ENCODE results near the gene RNF144A. TPM values are rescaled to one million over a fixed set of nuclear protein-coding genes. Genes with fewer than 3 reads are reported as not detected.

Gene RNF144A
- total and polyA plus RNA-seq, 2 of the 13 experiments (the other 11 are each of a cell fraction or from before 2014, with no cell fraction given) = 13.9 to 16.5 TPM

DNA sequence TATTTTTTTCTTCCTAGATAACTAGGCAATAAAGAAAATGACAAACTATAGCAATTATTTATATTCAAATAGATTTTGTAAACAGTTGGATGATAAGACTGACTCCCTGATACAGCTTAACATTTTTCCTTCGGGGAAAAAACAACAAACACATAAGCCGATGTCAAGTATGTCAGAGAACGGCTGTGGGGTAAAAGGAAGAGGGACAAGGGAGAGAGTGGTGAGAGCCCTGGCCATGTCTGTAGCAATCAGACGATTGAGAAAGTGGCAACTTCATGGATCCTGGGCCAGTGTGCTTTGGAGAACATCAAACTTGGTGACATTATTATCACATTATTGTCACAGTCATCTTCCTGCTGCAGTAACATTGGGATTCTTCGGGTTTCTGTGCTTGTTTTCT, 65.2 kb downstream of the RNF144A start:
- Histone ChIP-seq H3K4me3 (replicated peaks in 1 of 3; ENCODE audit: insufficient read depth in 1 of 3, low read depth in 2 of 3, low read length in 3 of 3) (no peak overlapping the region), H3K27ac (ENCODE audit: extremely low read length, insufficient read depth, low read length) (no peak overlapping the region), H3K9ac (ENCODE audit: insufficient read depth, low read depth, low read length) (no peak overlapping the region), H2AFZ (ENCODE audit: low read length) (no peak overlapping the region), H3K79me2 (ENCODE audit: insufficient read depth, low read length) (no peaks in the 10 kb centered on the region), H4K20me1 (ENCODE audit: insufficient read depth, low read length) (no peaks in the 10 kb centered on the region), H3K4me1 (ENCODE audit: insufficient read depth, low read length) (peaks cover 19% of the 10 kb centered on the region), H3K36me3 (replicated peaks in 1 of 2; ENCODE audit: control insufficient read depth in 1 of 2, insufficient read depth in 2 of 2, low read length in 2 of 2) (no peaks in the 10 kb centered on the region; a peak in 1 of 5 replicates), H3K27me3 (ENCODE audit: control insufficient read depth in 1 of 2, insufficient read depth in 2 of 2, low read length in 2 of 2) (no peaks in the 10 kb centered on the region), H3K4me2 (ENCODE audit: low read depth, low read length) (no peak overlapping the region), H3K9me3 (ENCODE audit: low read length) (peaks cover 4% of the 10 kb centered on the region; the same call in 1 of the 2 replicates)
- intact Hi-C loops (cut with micrococcal nuclease; ENCODE audit: unreplicated experiment) (no loop called here), in situ Hi-C loops (cut with HindIII; ENCODE audit: extremely low pct_ligation_motif_present, low pct_unique_long_range_greater_than_20kb) (no loop called here)
- WGBS (ENCODE audit: low lambda C conversion rate) = 83% methylated on average over 5 of the region's 5 CpGs
- TF ChIP-seq SIN3B (IDR thresholded peaks at IDR 0.05; ENCODE audit: low read length) = no peak
- TF ChIP-seq GATAD2A (CRISPR knock-in tag; IDR thresholded peaks at IDR 0.05) = no peak
- TF ChIP-seq, protein P1, sequence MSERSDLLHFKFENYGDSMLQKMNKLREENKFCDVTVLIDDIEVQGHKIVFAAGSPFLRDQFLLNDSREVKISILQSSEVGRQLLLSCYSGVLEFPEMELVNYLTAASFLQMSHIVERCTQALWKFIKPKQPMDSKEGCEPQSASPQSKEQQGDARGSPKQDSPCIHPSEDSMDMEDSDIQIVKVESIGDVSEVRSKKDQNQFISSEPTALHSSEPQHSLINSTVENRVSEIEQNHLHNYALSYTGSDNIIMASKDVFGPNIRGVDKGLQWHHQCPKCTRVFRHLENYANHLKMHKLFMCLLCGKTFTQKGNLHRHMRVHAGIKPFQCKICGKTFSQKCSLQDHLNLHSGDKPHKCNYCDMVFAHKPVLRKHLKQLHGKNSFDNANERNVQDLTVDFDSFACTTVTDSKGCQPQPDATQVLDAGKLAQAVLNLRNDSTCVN (CRISPR knock-in tag; IDR thresholded peaks at IDR 0.05; ENCODE audit: borderline replicate concordance) = no peak
- TF ChIP-seq CREB1 (IDR thresholded peaks at IDR 0.05) = no peak
- no peak for TF ChIP-seq CREB1 (CRISPR knock-in tag; IDR thresholded peaks at IDR 0.05)
- no peak for TF ChIP-seq ZKSCAN8 (CRISPR knock-in tag; IDR thresholded peaks at IDR 0.05; ENCODE audit: borderline replicate concordance)
- TF ChIP-seq ZNF124 (CRISPR knock-in tag; IDR thresholded peaks at IDR 0.05) = no peak
- FAIRE-seq = no peak
- BruUV-seq (replicated peaks) = no TSS peak
- ATAC-seq = no peak
- ChIA-PET CTCF (ENCODE audit: low intra/inter-chr PET ratio, low total read pairs) (no interaction called here), POLR2A (no interaction called here)
- no peak for DNase-seq (ENCODE audit: low spot score)

DNA sequence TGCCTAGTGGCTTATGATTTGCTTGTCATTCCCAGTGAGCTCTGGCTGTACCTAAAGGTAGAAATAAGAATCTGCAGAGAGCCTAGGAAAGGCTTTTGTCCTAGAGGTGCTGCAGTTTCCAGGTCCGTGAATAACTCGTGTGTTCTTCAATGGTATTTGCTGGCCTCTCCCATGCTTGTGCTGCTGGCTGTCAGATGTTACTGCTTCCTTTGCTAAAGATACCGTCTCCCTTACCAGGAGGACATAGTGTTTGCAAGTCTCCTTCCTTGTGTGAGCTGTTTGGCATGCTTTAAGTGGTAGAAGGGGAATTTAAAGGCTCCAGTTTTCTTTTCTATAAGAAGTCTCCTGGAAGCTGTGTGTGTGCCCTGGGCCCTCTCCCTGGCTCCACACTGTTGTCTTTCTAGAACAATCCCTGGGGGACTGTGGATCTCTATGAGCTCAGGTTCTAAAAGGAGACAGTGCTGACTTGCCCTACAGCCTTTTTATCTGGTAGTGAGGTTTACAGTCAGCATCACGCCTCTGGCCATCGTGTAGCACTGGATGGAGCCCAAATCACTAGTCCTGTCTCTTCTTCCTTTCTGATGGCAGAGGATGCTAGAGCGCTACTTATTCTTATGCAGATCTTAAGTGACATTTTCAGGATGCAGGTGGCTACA, 65.8 kb downstream of the RNF144A start:
- Histone ChIP-seq H3K4me3 (replicated peaks in 1 of 3; ENCODE audit: insufficient read depth in 1 of 3, low read depth in 2 of 3, low read length in 3 of 3) (no peak overlapping the region), H2AFZ (ENCODE audit: low read length) (no peak overlapping the region), H3K9ac (ENCODE audit: insufficient read depth, low read depth, low read length) (no peak overlapping the region), H3K9me3 (ENCODE audit: low read length) (peaks cover 4% of the 10 kb centered on the region; the same call in 1 of the 2 replicates), H3K27ac (ENCODE audit: extremely low read length, insufficient read depth, low read length) (no peak overlapping the region), H3K36me3 (replicated peaks in 1 of 2; ENCODE audit: control insufficient read depth in 1 of 2, insufficient read depth in 2 of 2, low read length in 2 of 2) (no peaks in the 10 kb centered on the region), H3K27me3 (ENCODE audit: control insufficient read depth in 1 of 2, insufficient read depth in 2 of 2, low read length in 2 of 2) (no peaks in the 10 kb centered on the region), H3K79me2 (ENCODE audit: insufficient read depth, low read length) (no peaks in the 10 kb centered on the region), H3K4me1 (ENCODE audit: insufficient read depth, low read length) (peaks cover 19% of the 10 kb centered on the region), H4K20me1 (ENCODE audit: insufficient read depth, low read length) (no peaks in the 10 kb centered on the region), H3K4me2 (ENCODE audit: low read depth, low read length) (no peak overlapping the region)
- ChIA-PET CTCF (ENCODE audit: low intra/inter-chr PET ratio, low total read pairs) (no interaction called here), POLR2A (no interaction called here)
- DNase-seq (ENCODE audit: low spot score) (no peak), FAIRE-seq (no peak), ATAC-seq (no peak)
- BruUV-seq (replicated peaks) = no TSS peak
- in situ Hi-C loops (cut with HindIII; ENCODE audit: extremely low pct_ligation_motif_present, low pct_unique_long_range_greater_than_20kb) (no loop called here), intact Hi-C loops (cut with micrococcal nuclease; ENCODE audit: unreplicated experiment) (no loop called here)
- 92% methylated on average over 6 of the region's 6 CpGs for WGBS (ENCODE audit: low lambda C conversion rate)
- no peak for TF ChIP-seq ZBTB38 (CRISPR knock-in tag; IDR thresholded peaks at IDR 0.05)
- TF ChIP-seq, protein P2, sequence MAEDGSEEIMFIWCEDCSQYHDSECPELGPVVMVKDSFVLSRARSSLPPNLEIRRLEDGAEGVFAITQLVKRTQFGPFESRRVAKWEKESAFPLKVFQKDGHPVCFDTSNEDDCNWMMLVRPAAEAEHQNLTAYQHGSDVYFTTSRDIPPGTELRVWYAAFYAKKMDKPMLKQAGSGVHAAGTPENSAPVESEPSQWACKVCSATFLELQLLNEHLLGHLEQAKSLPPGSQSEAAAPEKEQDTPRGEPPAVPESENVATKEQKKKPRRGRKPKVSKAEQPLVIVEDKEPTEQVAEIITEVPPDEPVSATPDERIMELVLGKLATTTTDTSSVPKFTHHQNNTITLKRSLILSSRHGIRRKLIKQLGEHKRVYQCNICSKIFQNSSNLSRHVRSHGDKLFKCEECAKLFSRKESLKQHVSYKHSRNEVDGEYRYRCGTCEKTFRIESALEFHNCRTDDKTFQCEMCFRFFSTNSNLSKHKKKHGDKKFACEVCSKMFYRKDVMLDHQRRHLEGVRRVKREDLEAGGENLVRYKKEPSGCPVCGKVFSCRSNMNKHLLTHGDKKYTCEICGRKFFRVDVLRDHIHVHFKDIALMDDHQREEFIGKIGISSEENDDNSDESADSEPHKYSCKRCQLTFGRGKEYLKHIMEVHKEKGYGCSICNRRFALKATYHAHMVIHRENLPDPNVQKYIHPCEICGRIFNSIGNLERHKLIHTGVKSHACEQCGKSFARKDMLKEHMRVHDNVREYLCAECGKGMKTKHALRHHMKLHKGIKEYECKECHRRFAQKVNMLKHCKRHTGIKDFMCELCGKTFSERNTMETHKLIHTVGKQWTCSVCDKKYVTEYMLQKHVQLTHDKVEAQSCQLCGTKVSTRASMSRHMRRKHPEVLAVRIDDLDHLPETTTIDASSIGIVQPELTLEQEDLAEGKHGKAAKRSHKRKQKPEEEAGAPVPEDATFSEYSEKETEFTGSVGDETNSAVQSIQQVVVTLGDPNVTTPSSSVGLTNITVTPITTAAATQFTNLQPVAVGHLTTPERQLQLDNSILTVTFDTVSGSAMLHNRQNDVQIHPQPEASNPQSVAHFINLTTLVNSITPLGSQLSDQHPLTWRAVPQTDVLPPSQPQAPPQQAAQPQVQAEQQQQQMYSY (CRISPR knock-in tag; IDR thresholded peaks at IDR 0.05) = no peak
- TF ChIP-seq HDAC6 (IDR thresholded peaks at IDR 0.05; ENCODE audit: low read depth, low read length) = no peak
- TF ChIP-seq TBX3 (IDR thresholded peaks at IDR 0.05; ENCODE audit: borderline replicate concordance) = no peak
- TF ChIP-seq PHF5A (CRISPR knock-in tag; IDR thresholded peaks at IDR 0.05; ENCODE audit: low read depth, unreplicated experiment) = no peak
- TF ChIP-seq KDM3A (CRISPR knock-in tag; IDR thresholded peaks at IDR 0.05; ENCODE audit: low read depth) = no peak
- TF ChIP-seq ZIK1 (CRISPR knock-in tag; IDR thresholded peaks at IDR 0.05; ENCODE audit: borderline replicate concordance, low read depth) = no peak
- no peak for TF ChIP-seq MZF1 (CRISPR knock-in tag; IDR thresholded peaks at IDR 0.05; ENCODE audit: borderline replicate concordance)
- TF ChIP-seq ATM (IDR thresholded peaks at IDR 0.05; ENCODE audit: borderline replicate concordance) = no peak

Data from HepG2 (cell line).